Measurements from ENCODE around the gene DLK1.

DNA sequence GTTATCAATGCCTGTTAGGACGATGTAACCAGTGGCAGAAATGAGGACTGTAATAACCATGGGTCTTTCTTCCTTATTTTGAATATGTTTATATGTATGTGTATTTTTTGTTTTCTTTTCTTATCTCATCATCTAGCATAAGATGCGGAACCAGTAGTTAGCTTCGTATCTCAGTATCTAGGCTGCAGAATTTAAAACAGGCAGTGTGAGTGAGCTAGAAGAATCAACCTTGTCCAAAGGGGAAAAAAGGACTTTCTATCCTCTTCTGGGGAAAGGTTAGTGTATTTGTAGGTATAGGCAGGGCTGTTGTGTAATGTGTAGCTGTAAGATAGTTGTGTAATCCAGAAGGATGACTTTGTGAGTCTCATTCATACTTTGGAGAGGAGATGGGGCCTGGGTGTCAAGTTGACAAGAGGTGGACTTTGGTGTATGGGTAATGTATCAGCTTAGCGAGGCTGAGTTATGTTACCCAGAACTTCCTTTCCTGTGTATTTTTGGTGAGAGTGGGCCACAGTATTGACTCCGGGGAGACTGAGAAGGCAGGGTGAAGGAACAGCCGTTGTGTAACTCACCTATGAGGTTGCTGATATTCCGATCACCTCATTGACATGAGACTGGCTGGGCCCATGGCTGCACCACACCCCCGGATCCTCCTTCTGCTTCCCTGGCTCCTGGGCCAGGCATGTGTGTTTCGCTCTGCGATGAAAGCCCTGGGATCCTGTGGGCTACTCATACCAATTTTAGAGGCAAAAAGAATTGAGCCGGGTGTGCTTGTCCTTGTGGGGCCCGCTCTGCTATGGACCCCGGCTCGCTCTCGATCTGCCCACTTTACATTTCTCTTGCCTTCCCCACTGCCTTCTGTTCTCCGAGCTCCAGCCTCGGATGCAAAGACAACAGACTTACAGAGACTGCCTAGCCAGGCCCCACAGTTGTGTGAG, 24.3 kb downstream of the DLK1 start:
- TF ChIP-seq EZH2 (IDR thresholded peaks at IDR 0.05), result no peak
- TF ChIP-seq POLR2AphosphoS5 (IDR thresholded peaks at IDR 0.05; ENCODE audit: borderline replicate concordance, low read depth, low read length), result no peak

Data from SK-N-MC (cell line).